ENCODE results near the gene DAGLA.
A peak's percentile ranks its signal among the peaks of the same experiment; 100 is the strongest.
"Not testable (repeated sequence)": the region's sequence is repeated elsewhere in the genome, so short reads cannot be mapped to it uniquely, and the experiment has no call there.

The DAGLA gene

DNA sequence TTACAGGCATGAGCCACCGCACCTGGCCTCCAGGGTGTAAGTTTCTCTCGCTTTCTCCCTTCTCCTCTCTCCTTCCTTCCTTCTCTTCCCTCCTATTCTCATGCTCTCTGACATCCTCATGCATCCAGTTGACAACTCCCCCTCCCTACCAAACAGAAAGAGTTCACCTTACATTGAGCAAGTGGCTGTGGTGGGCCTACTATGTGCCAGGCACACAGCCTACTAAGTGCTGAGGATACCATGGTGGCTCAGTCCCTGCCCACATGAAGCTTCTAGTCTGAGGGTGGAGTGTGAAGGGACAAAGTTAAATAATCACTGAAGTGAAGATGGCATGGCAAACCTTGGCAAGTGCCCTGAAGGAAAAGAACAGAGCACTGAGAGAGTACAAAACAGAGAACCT lies 9.6 kb upstream of the DAGLA start:
- Histone ChIP-seq H3K9ac (ENCODE audit: low read depth, low read length) (no peak overlapping the region), H3K4me3 (ENCODE audit: low read depth, low read length) (no peak overlapping the region), H3K9me3 (ENCODE audit: control insufficient read depth, insufficient read depth, low read length) (no peaks in the 10 kb centered on the region), H3K36me3 (ENCODE audit: control insufficient read depth, insufficient read depth, low read length) (no peaks in the 10 kb centered on the region), H3K27me3 (ENCODE audit: control insufficient read depth, insufficient read depth, low read length) (peaks cover 2% of the 10 kb centered on the region), H3K4me1 (ENCODE audit: control insufficient read depth, insufficient read depth, low read length) (peaks cover 6% of the 10 kb centered on the region)

DNA sequence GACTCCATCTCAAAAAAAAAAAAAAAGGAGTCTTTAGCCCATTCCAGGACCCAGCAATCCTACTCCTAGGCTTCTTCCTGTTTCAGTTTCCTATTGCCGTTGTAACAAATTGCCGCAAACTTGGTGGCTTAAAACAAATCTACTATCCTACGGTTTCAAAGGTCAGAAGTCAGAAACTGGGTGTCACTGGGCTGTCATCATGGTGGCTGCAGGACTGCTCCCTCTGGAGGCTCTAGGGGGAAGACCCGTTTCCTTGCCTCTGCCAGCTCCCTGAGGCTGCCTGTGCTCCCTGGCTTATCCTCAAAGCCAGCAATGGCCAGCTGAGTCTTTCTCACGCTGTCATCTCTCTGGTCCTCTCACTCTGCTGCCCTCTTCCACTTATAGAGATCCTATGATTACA lies 8.7 kb upstream of the DAGLA start:
- Histone ChIP-seq H3K27me3 (ENCODE audit: control insufficient read depth, insufficient read depth, low read length) (peaks cover 2% of the 10 kb centered on the region), H3K36me3 (ENCODE audit: control insufficient read depth, insufficient read depth, low read length) (no peaks in the 10 kb centered on the region), H3K4me3 (ENCODE audit: low read depth, low read length) (no peak overlapping the region), H3K9me3 (ENCODE audit: control insufficient read depth, insufficient read depth, low read length) (no peaks in the 10 kb centered on the region), H3K9ac (ENCODE audit: low read depth, low read length) (no peak overlapping the region), H3K4me1 (ENCODE audit: control insufficient read depth, insufficient read depth, low read length) (peaks cover 4% of the 10 kb centered on the region)

DNA sequence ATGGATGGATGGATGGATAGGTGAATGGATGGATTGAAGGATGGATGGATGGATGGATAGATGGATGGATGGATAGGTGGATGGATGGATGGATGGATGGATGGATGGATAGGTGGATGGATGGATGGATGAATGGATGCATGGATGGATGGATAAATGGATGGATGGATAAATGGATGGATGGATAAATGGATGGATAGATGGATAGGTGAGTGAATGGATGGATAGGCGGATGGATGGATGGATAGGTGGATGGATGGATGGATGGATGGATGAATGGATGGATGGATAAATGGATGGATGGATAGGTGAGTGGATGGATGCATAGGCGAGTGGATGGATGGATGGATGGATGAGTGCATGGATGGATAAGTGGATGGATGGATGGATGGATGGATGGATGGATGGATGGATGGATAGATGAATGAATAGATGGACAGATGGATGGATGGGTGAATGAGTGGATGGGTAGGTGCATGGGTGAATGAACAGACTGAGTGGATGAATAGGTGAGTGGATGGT lies 6.2 kb upstream of the DAGLA start:
- not testable (repeated sequence) for H3K9ac ChIP-seq (ENCODE audit: low read depth, low read length); H3K4me1 ChIP-seq (ENCODE audit: control insufficient read depth, insufficient read depth, low read length); H3K4me3 ChIP-seq (ENCODE audit: low read depth, low read length); H3K27me3 ChIP-seq (ENCODE audit: control insufficient read depth, insufficient read depth, low read length); H3K9me3 ChIP-seq (ENCODE audit: control insufficient read depth, insufficient read depth, low read length); H3K36me3 ChIP-seq (ENCODE audit: control insufficient read depth, insufficient read depth, low read length)

DNA sequence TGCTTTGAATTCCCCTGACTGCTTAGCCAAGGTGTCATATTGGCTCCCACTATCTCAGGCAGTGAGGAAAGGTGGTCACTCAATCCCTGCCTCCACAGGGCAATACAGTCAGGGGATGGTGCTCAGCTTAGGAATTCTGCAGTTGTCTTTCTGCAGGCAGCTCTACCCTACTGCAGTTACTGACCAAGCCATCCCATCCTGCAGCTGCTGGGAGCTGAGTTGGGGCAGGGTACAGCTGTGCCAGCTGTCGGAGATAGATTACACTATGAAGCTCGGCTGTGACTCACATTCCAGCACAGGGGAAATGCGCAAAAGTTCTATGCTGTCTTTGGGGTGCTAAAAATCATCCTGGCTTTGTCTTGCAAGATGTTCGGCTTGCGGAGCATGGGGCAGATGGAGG lies 4.4 kb upstream of the DAGLA start:
- no peak overlapping the region for H3K9ac ChIP-seq (ENCODE audit: low read depth, low read length)
- H3K9me3 ChIP-seq (ENCODE audit: control insufficient read depth, insufficient read depth, low read length): no peaks in the 10 kb centered on the region
- no peaks in the 10 kb centered on the region for H3K4me1 ChIP-seq (ENCODE audit: control insufficient read depth, insufficient read depth, low read length)
- H3K27me3 ChIP-seq (ENCODE audit: control insufficient read depth, insufficient read depth, low read length): peaks cover 5% of the 10 kb centered on the region
- H3K36me3 ChIP-seq (ENCODE audit: control insufficient read depth, insufficient read depth, low read length): no peaks in the 10 kb centered on the region
- H3K4me3 ChIP-seq (ENCODE audit: low read depth, low read length): no peak overlapping the region

DNA sequence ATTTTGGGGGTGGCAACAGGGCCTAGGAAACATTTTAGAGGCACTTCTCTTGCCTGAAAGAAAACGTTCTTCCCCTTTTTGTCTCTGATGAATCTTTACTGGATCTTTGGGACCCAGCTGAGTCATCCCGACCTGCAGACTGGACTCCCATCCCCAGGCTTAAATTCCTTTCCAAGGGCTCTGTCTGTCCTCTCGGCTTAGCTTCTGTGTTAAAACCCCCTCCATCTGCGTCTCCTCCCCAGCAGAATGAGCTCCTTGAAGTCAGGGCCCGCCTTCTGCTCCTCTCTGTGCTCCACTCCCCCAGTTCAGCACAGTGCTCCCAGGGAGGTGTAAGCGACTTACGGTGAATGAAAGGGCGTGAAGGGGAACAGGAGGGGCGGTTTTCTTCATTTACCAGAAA lies 895 bp upstream of the DAGLA start:
- H3K4me3 ChIP-seq (ENCODE audit: low read depth, low read length): no peak overlapping the region
- no peaks in the 10 kb centered on the region for H3K9me3 ChIP-seq (ENCODE audit: control insufficient read depth, insufficient read depth, low read length)
- H3K4me1 ChIP-seq (ENCODE audit: control insufficient read depth, insufficient read depth, low read length): no peaks in the 10 kb centered on the region
- H3K27me3 ChIP-seq (ENCODE audit: control insufficient read depth, insufficient read depth, low read length): peaks cover 15% of the 10 kb centered on the region
- H3K36me3 ChIP-seq (ENCODE audit: control insufficient read depth, insufficient read depth, low read length): no peaks in the 10 kb centered on the region
- no peak overlapping the region for H3K9ac ChIP-seq (ENCODE audit: low read depth, low read length)

DNA sequence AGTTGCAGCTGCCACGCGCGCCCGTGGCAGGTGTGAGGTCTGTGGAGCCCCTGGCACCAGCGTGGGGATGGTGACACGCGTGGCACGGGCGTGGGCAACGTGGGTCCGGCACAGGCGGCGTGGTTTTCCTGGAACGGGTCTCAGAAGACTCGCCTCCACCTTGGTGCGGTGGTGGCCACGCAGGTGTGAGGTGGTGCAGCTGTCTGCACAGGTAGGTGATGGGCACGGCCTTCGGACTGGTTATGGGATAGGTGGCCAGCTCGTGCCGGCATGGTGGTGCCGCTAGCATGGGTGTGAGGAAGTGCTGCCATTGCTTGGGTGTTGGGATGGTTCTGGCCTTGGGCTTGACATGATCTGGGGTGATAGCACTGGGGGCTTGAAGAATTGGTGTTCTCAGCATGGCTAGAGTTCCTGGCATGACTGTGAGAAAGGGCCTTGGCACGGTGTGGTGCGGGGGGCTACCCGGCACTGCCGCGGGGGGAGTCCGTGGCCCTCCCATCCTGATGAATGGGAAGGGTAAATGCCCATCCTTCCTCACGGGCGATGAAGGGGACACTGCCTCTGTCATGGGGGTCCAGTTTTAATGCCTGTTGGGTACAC lies 531 bp downstream of the DAGLA start:
- Histone ChIP-seq H3K27me3 (ENCODE audit: control insufficient read depth, insufficient read depth, low read length) (peaks cover 13% of the 10 kb centered on the region), H3K4me1 (ENCODE audit: control insufficient read depth, insufficient read depth, low read length) (no peaks in the 10 kb centered on the region), H3K4me3 (ENCODE audit: low read depth, low read length) (peak overlapping the region; percentile 48), H3K9ac (ENCODE audit: low read depth, low read length) (no peak overlapping the region), H3K9me3 (ENCODE audit: control insufficient read depth, insufficient read depth, low read length) (no peaks in the 10 kb centered on the region), H3K36me3 (ENCODE audit: control insufficient read depth, insufficient read depth, low read length) (no peaks in the 10 kb centered on the region)

DNA sequence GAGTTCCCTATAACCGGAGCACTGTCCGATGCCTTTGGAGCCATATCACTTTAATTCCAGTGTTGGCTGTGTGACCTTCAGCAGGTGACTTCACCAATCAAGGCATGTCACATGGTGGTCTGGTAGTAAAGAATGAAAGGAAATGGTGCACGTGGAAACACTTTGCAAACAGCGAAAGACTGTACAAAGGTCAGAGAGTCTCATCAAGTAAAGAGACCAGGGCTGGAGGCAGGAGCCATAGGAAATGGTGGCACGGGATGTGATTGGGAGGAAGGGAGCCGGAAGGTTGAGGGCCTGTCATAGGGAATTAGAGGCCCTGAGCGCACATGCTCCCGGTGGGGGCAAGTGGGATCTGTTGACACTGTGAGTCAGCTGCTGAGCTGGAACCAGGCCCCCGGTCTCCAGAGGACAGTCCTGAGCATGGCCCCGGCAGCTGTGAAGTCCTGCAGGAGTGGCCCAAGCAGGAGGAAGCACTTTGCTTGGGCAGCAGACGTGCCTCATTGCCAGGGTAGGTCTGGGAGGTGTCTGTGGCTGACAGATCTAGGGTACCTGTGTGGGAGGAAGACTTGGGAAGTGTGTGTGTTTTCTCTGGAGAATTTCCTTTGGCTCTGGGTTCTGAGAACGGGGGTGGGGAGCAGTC lies 2.0 kb downstream of the DAGLA start:
- Histone ChIP-seq H3K4me3 (ENCODE audit: low read depth, low read length) (no peak overlapping the region), H3K9me3 (ENCODE audit: control insufficient read depth, insufficient read depth, low read length) (no peaks in the 10 kb centered on the region)

DNA sequence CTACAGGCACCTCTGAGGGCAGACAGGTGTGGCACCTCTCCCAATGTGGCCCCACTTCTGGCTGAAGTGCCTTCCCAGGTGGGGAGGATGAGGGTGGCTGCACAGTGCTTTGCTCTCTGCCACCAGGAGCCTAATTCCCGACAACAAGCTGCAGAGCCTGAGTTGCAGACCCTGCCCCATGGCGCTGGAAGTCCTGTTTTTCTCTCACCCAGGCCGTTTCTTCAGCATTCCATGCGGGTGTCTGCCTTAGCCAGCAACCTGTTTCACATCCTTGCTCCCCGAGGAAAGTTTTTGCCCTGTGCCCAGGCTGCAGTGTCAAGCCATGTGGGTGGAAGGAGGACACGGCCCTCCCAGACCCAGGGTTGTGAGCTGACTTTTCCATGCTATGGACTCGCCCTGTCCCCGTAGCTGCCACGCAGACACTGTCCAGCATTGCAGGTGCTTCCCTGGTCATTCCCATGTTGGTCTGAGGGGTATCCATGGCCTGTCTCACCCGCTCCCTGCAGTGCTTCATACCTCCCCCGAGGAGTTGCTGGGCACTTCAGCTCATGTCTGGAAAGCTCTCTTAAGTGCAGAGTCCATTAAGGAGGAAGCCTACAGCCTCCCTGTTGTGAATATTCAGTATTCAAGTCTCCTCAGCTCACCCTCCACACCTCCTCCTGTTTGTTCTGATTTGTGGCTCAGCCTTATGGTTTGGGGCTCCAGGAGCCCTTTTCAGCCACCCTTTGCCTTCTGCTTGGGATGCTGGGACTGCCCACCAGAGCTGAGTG lies 2.9 kb downstream of the DAGLA start:
- Histone ChIP-seq H3K9me3 (ENCODE audit: control insufficient read depth, insufficient read depth, low read length) (no peaks in the 10 kb centered on the region), H3K27me3 (ENCODE audit: control insufficient read depth, insufficient read depth, low read length) (peaks cover 13% of the 10 kb centered on the region), H3K36me3 (ENCODE audit: control insufficient read depth, insufficient read depth, low read length) (no peaks in the 10 kb centered on the region), H3K4me3 (ENCODE audit: low read depth, low read length) (no peak overlapping the region), H3K9ac (ENCODE audit: low read depth, low read length) (no peak overlapping the region), H3K4me1 (ENCODE audit: control insufficient read depth, insufficient read depth, low read length) (no peaks in the 10 kb centered on the region)

More for the DNA sequence above, 2.0 kb downstream of the DAGLA start:
- Histone ChIP-seq H3K4me1 (ENCODE audit: control insufficient read depth, insufficient read depth, low read length) (no peaks in the 10 kb centered on the region), H3K9ac (ENCODE audit: low read depth, low read length) (no peak overlapping the region), H3K36me3 (ENCODE audit: control insufficient read depth, insufficient read depth, low read length) (no peaks in the 10 kb centered on the region), H3K27me3 (ENCODE audit: control insufficient read depth, insufficient read depth, low read length) (peaks cover 13% of the 10 kb centered on the region)

DNA sequence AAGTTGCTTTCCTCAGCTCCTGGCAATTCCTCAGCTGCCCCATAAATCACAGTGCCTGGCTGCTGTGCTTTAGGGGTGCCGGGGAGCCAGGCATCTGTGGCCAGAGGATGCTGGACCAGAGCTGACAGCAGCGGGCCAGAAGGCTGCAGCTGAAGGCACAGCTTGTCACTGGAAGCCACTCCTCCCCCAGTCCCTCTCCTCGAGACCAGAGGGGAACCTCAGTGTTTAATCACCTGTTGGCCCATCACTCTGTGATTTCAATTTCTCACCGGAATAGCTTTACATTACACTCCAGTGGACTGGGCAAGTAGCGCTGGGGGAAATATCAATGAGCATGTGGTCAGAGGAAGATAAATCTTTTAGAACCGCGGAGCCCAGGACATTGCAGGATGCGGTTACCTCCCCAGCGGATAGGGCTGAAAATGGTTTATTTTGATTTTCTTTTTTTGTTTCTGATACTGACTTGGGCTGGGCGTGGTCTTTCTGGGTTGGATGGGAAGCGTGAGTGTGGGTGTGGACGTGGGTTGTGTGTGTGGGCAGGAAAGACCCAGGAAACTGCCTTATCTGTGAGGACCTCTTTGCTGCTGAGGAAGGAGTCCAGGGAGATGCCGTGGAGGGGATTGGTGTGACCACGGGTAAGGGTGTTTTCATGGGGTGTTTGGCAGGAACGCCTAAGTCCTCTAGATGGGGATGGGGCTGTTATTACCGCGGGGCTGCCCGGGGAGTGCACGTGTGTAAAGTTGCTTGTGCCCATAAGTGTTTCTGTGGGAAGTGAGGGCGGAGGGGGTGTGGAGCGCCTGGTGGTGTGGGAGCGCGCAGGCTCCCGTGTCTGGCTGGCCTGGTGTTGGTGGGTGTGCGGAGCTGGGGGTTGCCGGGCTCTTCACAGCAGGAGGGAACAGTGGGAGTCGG lies 4.0 kb downstream of the DAGLA start:
- H3K4me1 ChIP-seq (ENCODE audit: control insufficient read depth, insufficient read depth, low read length): no peaks in the 10 kb centered on the region
- no peak overlapping the region for H3K4me3 ChIP-seq (ENCODE audit: low read depth, low read length)
- H3K9me3 ChIP-seq (ENCODE audit: control insufficient read depth, insufficient read depth, low read length): no peaks in the 10 kb centered on the region
- H3K36me3 ChIP-seq (ENCODE audit: control insufficient read depth, insufficient read depth, low read length): no peaks in the 10 kb centered on the region
- peaks cover 13% of the 10 kb centered on the region for H3K27me3 ChIP-seq (ENCODE audit: control insufficient read depth, insufficient read depth, low read length)
- H3K9ac ChIP-seq (ENCODE audit: low read depth, low read length): no peak overlapping the region

DNA sequence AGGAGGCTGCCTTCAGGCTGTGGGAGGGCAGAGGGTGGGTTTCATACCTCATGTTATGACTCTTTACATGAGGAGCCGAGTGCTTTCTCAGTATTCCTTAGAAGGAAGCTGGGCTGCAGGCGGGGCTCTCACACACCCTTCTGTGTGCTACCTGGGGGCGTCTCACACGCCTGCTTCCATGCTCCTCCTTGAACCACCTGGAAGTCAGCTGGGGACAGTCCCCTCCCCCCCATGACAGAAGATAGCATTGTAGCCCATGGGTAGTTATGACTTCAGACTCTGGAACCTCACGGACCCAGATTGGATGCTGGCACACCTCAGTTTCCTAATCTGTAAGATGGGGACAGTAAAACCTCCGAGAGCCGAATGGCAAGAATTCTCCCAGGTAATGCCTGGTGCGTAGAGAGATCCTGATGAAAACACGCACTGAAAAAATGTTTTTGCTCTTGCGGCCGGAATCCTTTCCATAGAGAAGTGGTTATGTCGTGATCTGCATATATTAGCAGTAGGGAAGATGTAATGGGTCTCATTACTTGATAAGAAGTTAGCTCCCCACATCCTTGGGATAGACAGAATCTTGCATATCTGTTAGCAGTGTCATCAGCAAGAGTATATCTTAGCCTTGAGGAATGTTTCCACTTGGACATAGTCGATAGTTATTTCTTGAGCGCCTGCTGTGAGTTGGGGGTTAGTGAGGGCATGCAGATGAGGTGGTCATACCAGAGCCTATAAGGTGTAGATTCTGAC lies 4.9 kb downstream of the DAGLA start:
- H3K9ac ChIP-seq (ENCODE audit: low read depth, low read length): no peak overlapping the region
- H3K4me3 ChIP-seq (ENCODE audit: low read depth, low read length): no peak overlapping the region
- H3K36me3 ChIP-seq (ENCODE audit: control insufficient read depth, insufficient read depth, low read length): no peaks in the 10 kb centered on the region
- peaks cover 13% of the 10 kb centered on the region for H3K27me3 ChIP-seq (ENCODE audit: control insufficient read depth, insufficient read depth, low read length)
- no peaks in the 10 kb centered on the region for H3K9me3 ChIP-seq (ENCODE audit: control insufficient read depth, insufficient read depth, low read length)
- H3K4me1 ChIP-seq (ENCODE audit: control insufficient read depth, insufficient read depth, low read length): no peaks in the 10 kb centered on the region

DNA sequence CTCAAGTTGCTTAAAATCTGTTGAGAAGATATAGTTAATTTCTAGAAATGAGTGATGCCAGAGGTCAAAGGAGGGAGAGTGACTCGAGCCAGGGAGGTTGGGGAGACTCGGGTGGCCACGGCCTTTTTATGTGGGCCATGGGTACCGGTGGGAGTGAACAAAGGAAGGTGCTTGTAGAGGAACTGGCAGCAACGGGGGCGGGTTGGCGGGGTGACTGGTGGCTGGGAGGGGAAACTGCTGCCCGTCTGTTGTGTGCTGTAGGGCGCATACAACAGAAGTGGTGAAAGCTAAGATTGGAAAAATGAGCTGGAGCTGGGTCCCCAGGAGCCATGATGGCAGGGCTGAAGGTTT lies 5.4 kb downstream of the DAGLA start:
- H3K4me3 ChIP-seq (ENCODE audit: low read depth, low read length): no peak overlapping the region

More for the DNA sequence above, 5.4 kb downstream of the DAGLA start:
- Histone ChIP-seq H3K27me3 (ENCODE audit: control insufficient read depth, insufficient read depth, low read length) (peaks cover 12% of the 10 kb centered on the region), H3K36me3 (ENCODE audit: control insufficient read depth, insufficient read depth, low read length) (no peaks in the 10 kb centered on the region), H3K9ac (ENCODE audit: low read depth, low read length) (no peak overlapping the region), H3K4me1 (ENCODE audit: control insufficient read depth, insufficient read depth, low read length) (no peaks in the 10 kb centered on the region), H3K9me3 (ENCODE audit: control insufficient read depth, insufficient read depth, low read length) (no peaks in the 10 kb centered on the region)
